ENCODE measurements around the gene NCKAP5. TPM values are rescaled to one million over a fixed set of nuclear protein-coding genes. Genes with fewer than 3 reads are reported as not detected.

The NCKAP5 gene
- total and polyA plus RNA-seq, 2 of the 8 experiments (the other 6 are each of a cell fraction or from before 2014, with no cell fraction given), result 0.27 to 0.86 TPM

- ChIA-PET POLR2A (ENCODE audit: partially characterized antibody) (no interaction called here), CTCF (ENCODE audit: partially characterized antibody) (interaction anchor here (0.6 to 0.7 kb wide), 2 partner anchors 273 to 349 kb away, joined by 3 to 4 read pairs; no protein-coding TSS in a partner anchor)
- Histone ChIP-seq H3K4me2 (ENCODE audit: insufficient read depth in 1 of 2, low read depth in 2 of 2, low read length in 2 of 2) (no peak overlapping the region), H2BK120ac (replicated peaks; ENCODE audit: low read depth, low read length) (no peak overlapping the region), H3K56ac (replicated peaks; ENCODE audit: insufficient read length, low read depth, low read length) (no peak overlapping the region), H3K23me2 (ENCODE audit: low read depth, low read length) (no peaks in the 10 kb centered on the region), H3K18ac (ENCODE audit: extremely low read depth, low read length) (no peak overlapping the region), H2BK12ac (ENCODE audit: low read depth, low read length) (no peak overlapping the region), H3K36me3 (ENCODE audit: control insufficient read depth in 2 of 4, insufficient read depth in 4 of 4, low read length in 3 of 4) (no peaks in the 10 kb centered on the region), H4K8ac (ENCODE audit: extremely low read depth, insufficient read depth, low read length) (no peak overlapping the region; the same call in 1 of the 2 replicates), H4K5ac (ENCODE audit: insufficient read length, low read depth, low read length) (no peak overlapping the region), H4K91ac (replicated peaks; ENCODE audit: insufficient read length, low read length) (no peak overlapping the region), H3K4me1 (replicated peaks in 1 of 4; ENCODE audit: control insufficient read depth in 3 of 4, insufficient read depth in 4 of 4, low read length in 3 of 4) (no peaks in the 10 kb centered on the region), H2AK5ac (ENCODE audit: low read depth, low read length) (no peak overlapping the region), H3K4ac (replicated peaks; ENCODE audit: insufficient read length, low read depth, low read length) (no peak overlapping the region), H2BK5ac (ENCODE audit: low read depth, low read length) (no peak overlapping the region), H3K27me3 (replicated peaks in 1 of 4; ENCODE audit: control insufficient read depth in 3 of 4, extremely low read depth in 1 of 4, insufficient read depth in 3 of 4, low read length in 3 of 4) (no peaks in the 10 kb centered on the region), H3K23ac (ENCODE audit: insufficient read length) (no peak overlapping the region), H3K14ac (ENCODE audit: insufficient read length) (no peak overlapping the region), H2BK20ac (ENCODE audit: low read length) (no peak overlapping the region), H3K9me3 (ENCODE audit: insufficient read depth in 2 of 2, low read depth in 1 of 2, low read length in 1 of 2) (no peaks in the 10 kb centered on the region), H3K9ac (replicated peaks in 1 of 4; ENCODE audit: extremely low read depth in 1 of 4, low read depth in 3 of 4, low read length in 3 of 4) (no peak overlapping the region), H2BK15ac (ENCODE audit: low read length) (no peak overlapping the region), H3K79me1 (ENCODE audit: low read depth, low read length) (no peaks in the 10 kb centered on the region), H2AFZ (ENCODE audit: low read length) (no peak overlapping the region), H3K4me3 (ENCODE audit: extremely low read depth in 1 of 4, insufficient read depth in 2 of 4, low read depth in 3 of 4, low read length in 4 of 4) (no peak overlapping the region), H3K27ac (ENCODE audit: low read depth, low read length) (no peak overlapping the region), H3K79me2 (ENCODE audit: control insufficient read depth in 1 of 2, insufficient read depth in 2 of 2, low read length in 2 of 2) (no peaks in the 10 kb centered on the region), H4K20me1 (replicated peaks in 1 of 2; ENCODE audit: control insufficient read depth in 1 of 2, insufficient read depth in 2 of 2, low read length in 2 of 2) (no peaks in the 10 kb centered on the region)
- no peak for FAIRE-seq
- DNase-seq (ENCODE audit: low read depth in 1 of 2, low spot score in 2 of 2), result no peak
- WGBS, 2 experiments (ENCODE audit: extremely low coverage in 1 of 2, insufficient coverage in 1 of 2, insufficient read length in 1 of 2, insufficient replicate concordance in 2 of 2, low coverage in 1 of 2, low lambda C conversion rate in 2 of 2, missing lambda C conversion rate in 1 of 2), result 96% methylated on average over 7 of the region's 7 CpGs; no CpG with 5 or more reads in 1 of the 2 experiments
- TF ChIP-seq RBBP5 (IDR thresholded peaks at IDR 0.05; ENCODE audit: borderline replicate concordance, low read depth, low read length), result no peak
- TF ChIP-seq POU5F1 (IDR thresholded peaks at IDR 0.05; ENCODE audit: low read depth, low read length), result no peak
- no peak for TF ChIP-seq EZH2 (IDR thresholded peaks at IDR 0.05; ENCODE audit: low read depth, low read length, severe bottlenecking)
- no peak for TF ChIP-seq HDAC6 (IDR thresholded peaks at IDR 0.05; ENCODE audit: low read depth, low read length)
- TF ChIP-seq MAX (IDR thresholded peaks at IDR 0.05), result no peak
- TF ChIP-seq USF2 (IDR thresholded peaks at IDR 0.05; ENCODE audit: low read length), result no peak
- TF ChIP-seq ATF3 (IDR thresholded peaks at IDR 0.05; ENCODE audit: insufficient read depth, low read depth, low read length), result no peak
- TF ChIP-seq ZNF274 (IDR thresholded peaks at IDR 0.05; ENCODE audit: borderline replicate concordance, extremely low read depth, low read length), result no peak
- no peak for TF ChIP-seq CHD2 (IDR thresholded peaks at IDR 0.05; ENCODE audit: low read length)
- TF ChIP-seq SP1 (IDR thresholded peaks at IDR 0.05; ENCODE audit: low read depth, low read length), result no peak
Observed at GRCh38 chr2:132715386-132716351, 852.6 kb downstream of the NCKAP5 start.
